Right lobe of liver (tissue), 4 donors: ENCODE results near the gene HIGD1A.

Source experiments
- POLR2A ChIP-seq: fragments of 450-650 bp; IDR thresholded peaks from one replicate; pipeline ENCODE4 v1.6.1; 2017; ENCODE audit warnings: antibody characterized with exemption, mild to moderate bottlenecking
- TF ChIP-seq, protein P1 (sequence below), 4 donors: fragments of 200-600 bp in 3 of 4; fragments of 450-650 bp in 1 of 4; IDR thresholded peaks; one replicate each; pipeline versions ENCODE4 v1.5.1 to v1.8.0; 2016 to 2022; ENCODE audit warnings: antibody characterized with exemption in 4 of 4, mild to moderate bottlenecking in 2 of 4
- donor health status: DM: no; HTN: no; CAD: no.
- donor health status: DM: no; HTN: no; CAD: no.
- donor health status: DM: no; HTN: yes; CAD: no.

DNA sequence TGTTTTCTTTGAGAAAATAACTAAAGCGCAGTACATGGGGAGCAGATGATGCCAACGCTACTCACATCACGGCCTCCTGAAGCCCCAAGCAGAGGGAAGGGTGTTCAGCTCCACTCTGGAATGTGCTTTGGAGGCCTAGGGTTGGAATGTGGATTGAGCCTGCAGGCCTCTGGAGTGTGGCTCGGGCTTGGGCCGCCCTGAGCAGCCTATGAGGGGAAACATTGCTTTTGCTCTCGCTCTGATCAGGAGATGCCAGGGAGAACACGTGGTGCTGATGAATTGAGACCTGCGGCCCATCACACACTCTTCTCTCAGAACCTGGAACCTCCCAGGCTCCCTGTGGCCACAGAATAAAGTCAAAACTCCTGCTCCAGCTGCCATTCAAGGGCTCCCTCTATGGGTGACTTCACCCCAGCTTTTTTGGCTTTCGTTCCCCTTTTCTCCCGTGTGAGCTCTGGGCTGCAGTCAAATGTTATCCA lies 54.5 kb downstream of the HIGD1A start:
- TF ChIP-seq, protein P1, sequence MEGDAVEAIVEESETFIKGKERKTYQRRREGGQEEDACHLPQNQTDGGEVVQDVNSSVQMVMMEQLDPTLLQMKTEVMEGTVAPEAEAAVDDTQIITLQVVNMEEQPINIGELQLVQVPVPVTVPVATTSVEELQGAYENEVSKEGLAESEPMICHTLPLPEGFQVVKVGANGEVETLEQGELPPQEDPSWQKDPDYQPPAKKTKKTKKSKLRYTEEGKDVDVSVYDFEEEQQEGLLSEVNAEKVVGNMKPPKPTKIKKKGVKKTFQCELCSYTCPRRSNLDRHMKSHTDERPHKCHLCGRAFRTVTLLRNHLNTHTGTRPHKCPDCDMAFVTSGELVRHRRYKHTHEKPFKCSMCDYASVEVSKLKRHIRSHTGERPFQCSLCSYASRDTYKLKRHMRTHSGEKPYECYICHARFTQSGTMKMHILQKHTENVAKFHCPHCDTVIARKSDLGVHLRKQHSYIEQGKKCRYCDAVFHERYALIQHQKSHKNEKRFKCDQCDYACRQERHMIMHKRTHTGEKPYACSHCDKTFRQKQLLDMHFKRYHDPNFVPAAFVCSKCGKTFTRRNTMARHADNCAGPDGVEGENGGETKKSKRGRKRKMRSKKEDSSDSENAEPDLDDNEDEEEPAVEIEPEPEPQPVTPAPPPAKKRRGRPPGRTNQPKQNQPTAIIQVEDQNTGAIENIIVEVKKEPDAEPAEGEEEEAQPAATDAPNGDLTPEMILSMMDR (IDR thresholded peaks at IDR 0.05), result peak in 3 of 4 donors; percentile 29 to 48 (median 37)
- TF ChIP-seq POLR2A, result no peak
